ENCODE results near the gene OXSR1.
"Not testable (repeated sequence)": the region's sequence is repeated elsewhere in the genome, so short reads cannot be mapped to it uniquely, and the experiment has no call there.

OXSR1 gene

GRCh38 chr3:38167591-38167990 is 2.3 kb downstream of the OXSR1 start:
- no peak for DNase-seq (ENCODE audit: low spot score)

DNA sequence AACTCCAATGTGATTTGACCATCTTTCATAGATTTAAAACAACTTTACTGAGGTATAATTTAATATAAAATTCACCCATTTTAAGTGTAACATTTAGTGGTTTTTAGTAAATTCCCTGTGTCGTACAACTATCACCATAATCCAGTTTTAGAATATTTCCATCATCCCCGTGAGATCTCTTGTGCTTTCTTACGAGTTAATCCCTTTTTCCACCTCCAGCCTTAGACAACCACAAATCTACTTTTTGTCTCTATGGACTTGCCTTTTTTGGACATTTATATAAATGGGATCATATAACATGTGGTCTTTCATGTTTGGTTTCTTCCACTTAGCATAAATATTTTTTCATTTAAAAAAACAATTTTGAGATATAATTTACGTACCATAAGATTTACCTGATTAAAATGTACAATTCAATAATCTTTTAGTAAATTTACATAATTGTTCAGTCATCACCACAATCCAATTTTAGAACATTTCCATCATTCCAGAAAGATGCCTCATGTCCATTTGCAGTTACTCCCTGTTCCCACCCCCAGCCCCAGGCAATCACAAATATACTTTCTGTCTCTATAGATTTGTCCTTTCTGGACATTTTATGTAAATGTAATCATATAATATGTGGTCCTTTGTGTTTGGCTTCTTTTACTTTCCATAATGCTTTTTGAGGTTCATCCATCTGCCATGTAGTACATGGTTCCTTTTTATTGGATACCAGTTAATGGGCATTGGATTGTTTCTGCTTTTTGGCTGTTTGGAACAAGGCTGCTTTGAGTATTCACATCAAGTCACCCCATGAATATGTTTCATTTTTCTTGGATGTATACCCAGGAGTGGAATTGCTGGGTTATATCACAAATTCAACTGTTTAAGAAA is 3.1 kb downstream of the OXSR1 start:
- DNase-seq (ENCODE audit: low spot score), result no peak

DNA sequence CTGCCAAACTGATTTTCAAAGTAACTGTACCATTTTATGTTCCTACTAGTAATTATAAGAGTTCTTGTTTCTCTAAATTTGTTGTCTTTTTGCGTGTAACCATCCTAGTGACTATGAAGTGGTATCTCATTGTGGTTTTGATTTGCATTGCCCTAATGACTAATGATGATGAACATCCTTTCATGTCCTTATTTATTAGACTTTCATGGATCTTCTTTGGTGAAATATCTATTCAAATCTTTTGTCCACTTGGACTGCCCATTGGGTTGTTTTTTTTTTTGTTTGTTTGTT is 3.6 kb downstream of the OXSR1 start:
- DNase-seq (ENCODE audit: low spot score), result no peak

DNA sequence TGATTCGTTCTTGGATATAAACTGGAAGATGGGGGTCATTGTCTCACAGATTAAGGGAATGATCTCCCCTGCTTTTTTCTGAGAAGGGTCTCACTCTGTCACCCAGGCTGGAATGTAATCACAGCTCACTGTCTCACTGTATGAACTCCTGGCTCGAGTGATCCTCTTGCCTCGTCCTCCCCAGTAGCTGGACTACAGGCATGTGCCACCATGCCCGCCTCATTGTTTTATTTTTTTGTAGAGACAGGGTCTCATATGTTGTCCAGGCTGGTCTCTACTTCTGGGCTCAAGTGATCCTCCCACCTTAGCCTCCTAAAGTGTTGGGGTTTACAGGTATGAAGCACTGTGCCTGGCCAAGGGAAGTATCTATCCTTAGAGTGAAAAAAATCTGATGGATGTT is 5.4 kb downstream of the OXSR1 start:
- no peak for DNase-seq (ENCODE audit: low spot score)

- no peak for DNase-seq (ENCODE audit: low spot score)
Observed at GRCh38 chr3:38171622-38172021, 6.3 kb downstream of the OXSR1 start.

- DNase-seq (ENCODE audit: low spot score), result no peak
Observed at GRCh38 chr3:38173834-38174418, 8.6 kb downstream of the OXSR1 start.

GRCh38 chr3:38177181-38177580 is 11.8 kb downstream of the OXSR1 start:
- no peak for DNase-seq (ENCODE audit: low spot score)

- no peak for DNase-seq (ENCODE audit: low spot score)
Observed at GRCh38 chr3:38186781-38187180, 21.4 kb downstream of the OXSR1 start.

- no peak for DNase-seq (ENCODE audit: low spot score)
Observed at GRCh38 chr3:38190481-38190881, 25.1 kb downstream of the OXSR1 start.

GRCh38 chr3:38202931-38203330 is 37.6 kb downstream of the OXSR1 start:
- DNase-seq (ENCODE audit: low spot score), result not testable (repeated sequence)

DNA sequence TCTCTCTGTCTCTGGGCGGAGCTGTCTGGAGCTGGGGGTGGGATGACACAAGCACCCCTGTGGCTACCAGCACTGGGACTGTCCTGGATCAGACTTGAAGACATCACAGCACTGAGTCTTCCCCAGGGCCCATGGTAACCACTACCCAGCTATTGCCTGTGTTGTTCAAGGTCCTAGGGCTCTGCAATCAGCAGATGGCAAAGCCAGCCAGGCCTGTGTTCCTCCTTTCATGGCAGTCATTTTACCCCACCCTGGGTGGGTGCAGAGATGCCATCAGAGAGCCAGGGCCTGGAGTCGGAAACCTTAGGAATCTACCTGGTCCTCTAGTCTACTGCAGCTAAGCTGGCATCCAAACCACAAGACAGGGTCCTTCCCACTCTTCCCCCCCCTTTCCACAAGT is 38.4 kb downstream of the OXSR1 start:
- no peak for DNase-seq (ENCODE audit: low spot score)

DNA sequence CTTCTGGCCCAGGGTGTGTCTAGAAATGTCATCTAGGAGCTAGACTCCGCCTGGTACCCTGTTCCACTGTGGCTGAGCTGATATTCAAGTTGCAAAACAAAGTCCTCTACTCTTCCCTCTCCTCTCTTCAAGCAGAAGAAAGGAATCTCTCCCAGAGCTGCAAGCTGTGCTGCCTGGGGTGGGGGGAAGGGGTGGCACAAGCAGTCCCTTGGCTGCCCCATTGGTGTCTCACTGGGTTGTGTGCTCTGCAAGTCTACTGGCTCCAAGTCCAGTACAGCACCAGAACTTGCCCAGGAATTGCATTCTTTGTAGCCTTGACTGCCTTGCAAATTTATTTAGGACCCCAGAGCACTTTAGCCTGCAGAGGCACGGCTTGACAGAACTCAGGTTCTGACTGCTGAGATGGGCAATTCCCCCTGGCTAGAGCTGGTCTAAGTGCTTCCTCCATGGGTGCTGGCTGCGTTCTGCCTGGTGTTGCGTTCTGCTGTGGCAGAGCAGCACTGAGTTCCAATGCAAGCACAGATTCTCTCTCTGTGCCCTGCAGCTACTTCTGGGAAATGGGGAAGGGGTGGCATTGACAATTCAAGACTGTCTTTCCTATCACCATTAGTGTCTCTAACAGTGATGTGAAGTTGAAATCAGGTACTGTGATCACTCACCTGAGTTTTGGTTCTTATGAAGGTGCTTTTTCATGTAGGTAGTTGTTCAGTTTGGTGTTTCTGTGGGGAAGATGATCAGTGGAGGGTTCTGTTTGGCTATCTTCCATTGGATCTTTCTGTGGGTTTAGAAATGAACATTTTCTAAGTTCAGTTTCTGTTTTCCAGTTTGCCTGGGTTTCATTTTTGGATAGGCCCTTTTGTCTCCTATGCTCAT is 39.5 kb downstream of the OXSR1 start:
- DNase-seq (ENCODE audit: low spot score), result peak; percentile 2

GRCh38 chr3:38205472-38205805 is 40.1 kb downstream of the OXSR1 start:
- DNase-seq (ENCODE audit: low spot score), result no peak

DNA sequence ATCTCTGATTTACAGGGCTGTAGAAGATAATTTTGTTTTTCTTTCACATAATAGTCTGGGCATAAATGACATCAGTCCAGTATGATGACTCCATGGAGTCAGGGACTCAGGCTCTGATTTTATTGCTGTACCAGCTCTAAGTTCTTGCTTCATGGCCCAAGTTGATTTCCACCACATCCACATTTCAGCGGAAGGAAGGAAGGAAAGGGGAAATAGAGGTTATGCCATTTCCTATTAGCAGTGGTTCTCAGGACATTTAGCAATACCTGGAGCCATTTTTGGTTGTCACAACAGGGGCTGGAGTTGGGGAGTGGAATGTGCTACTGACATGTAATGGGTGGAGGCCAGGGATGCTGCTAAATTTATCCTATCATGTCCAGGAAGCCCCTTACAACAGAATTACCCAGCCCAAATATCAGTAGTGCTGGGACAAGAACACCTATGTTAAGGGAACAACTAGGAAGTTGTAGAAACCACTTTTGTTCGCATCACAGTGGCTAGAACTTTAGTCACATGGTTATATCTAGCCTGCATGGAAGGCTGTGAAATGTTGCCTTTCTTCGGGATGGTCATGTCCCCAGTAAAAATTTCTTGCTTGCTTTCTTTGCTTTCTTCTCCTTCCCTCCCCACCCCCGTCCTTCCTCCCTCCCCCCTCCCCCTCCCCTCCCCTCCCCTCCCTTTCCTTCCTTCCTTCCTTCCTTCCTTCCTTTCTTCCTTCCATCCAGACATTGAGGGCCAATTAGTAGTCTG is 42.1 kb downstream of the OXSR1 start:
- DNase-seq (ENCODE audit: low spot score), result no peak

- no peak for DNase-seq (ENCODE audit: low spot score)
Observed at GRCh38 chr3:38210141-38210757, 44.9 kb downstream of the OXSR1 start.

GRCh38 chr3:38212141-38212540 is 46.8 kb downstream of the OXSR1 start:
- DNase-seq (ENCODE audit: low spot score), result no peak

GRCh38 chr3:38214560-38214959 is 49.2 kb downstream of the OXSR1 start:
- no peak for DNase-seq (ENCODE audit: low spot score)

DNA sequence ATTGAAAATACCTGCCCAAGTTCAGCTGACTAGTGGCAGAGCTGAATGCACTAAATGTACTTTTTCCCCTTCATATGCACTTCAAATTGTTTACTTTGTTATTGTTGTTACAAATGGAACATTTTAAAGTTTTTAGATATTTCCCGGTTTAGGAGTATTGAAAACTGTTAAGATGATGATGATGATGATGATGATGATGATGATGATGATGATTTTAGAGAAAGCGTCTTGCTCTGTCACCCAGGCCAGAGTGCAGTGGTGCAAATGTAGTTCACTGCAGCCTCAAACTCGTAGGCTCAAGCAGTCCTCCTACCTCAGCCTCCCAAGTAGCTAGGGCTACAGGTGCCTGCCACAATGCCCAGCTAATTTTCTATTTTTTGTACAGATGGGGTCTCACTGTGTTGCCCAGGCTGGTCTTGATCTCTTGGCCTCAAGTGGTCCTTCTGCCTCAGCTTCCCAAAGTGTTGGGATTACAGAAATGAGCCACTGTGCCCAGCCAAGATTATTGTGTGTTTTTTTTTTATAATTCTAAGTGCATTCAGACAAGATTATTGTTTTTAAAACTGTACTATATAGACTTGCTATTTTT is 54.4 kb downstream of the OXSR1 start:
- DNase-seq (ENCODE audit: low spot score), result no peak

- no peak for DNase-seq (ENCODE audit: low spot score)
Observed at GRCh38 chr3:38221005-38221404, 55.7 kb downstream of the OXSR1 start.

- DNase-seq (ENCODE audit: low spot score), result no peak
Observed at GRCh38 chr3:38222032-38222634, 56.8 kb downstream of the OXSR1 start.

DNA sequence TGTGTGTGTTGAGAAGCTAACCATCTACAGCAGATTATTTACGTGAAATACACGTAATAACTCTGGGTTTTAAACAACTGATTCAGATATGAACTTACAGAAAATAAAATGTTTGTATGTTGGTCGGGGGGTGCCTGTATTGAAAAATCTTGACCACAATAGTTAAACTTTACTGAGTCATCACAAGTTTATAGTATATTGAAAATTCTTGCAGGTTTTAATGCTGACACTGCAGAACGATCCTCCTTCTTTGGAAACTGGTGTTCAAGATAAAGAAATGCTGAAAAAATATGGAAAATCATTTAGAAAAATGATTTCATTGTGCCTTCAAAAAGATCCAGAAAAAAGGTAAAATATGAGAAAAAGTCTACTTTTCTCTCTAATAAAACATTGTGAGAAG is 59.0 kb downstream of the OXSR1 start:
- no peak for DNase-seq (ENCODE audit: low spot score)
